Right lobe of liver (tissue), 6 donors: ENCODE results near the gene AKR1C2. TPM values are rescaled to one million over a fixed set of nuclear protein-coding genes. Genes with fewer than 3 reads are reported as not detected.
A peak's percentile ranks its signal among the peaks of the same experiment; 100 is the strongest.

Experiments used
- ATAC-seq, 4 donors: fragments of 200-7000 bp; cut with Tn5 transposase; one replicate each; pipeline ENCODE4 v1.9.1; 2020; ENCODE audit warnings: mild to moderate bottlenecking in 4 of 4, moderate library complexity in 4 of 4
- DNase-seq, 3 donors: peaks; one replicate each; pipeline ENCODE4 v3.0.0-alpha.2; 2020
- H3K27ac ChIP-seq, 3 donors: fragments of 200-600 bp; one replicate each; pipeline ENCODE4 v1.8.0; 2022
- H3K27me3 ChIP-seq, 2 donors: fragments of 200-600 bp; one replicate each; pipeline ENCODE4 v1.8.0; 2022
- H3K36me3 ChIP-seq, 4 donors: fragments of 200-600 bp; sonication (generic) in 1 of 4; one replicate each; pipeline versions ENCODE4 v1.5.1 to v1.8.0; 2017 to 2022; ENCODE audit warnings: control low read depth in 1 of 4
- H3K4me1 ChIP-seq, 4 donors: fragments of 200-600 bp; sonication (generic) in 1 of 4; one replicate each; pipeline versions ENCODE4 v1.5.1 to v1.8.0; 2017 to 2022; ENCODE audit warnings: control low read depth in 1 of 4
- H3K4me3 ChIP-seq, 3 donors: fragments of 200-600 bp; one replicate each; pipeline ENCODE4 v1.8.0; 2022
- H3K9me3 ChIP-seq, 4 donors: fragments of 200-600 bp; sonication (generic) in 1 of 4; one replicate each; pipeline versions ENCODE4 v1.5.1 to v1.8.0; 2017 to 2022; ENCODE audit warnings: control low read depth in 1 of 4
- POLR2A ChIP-seq: fragments of 450-650 bp; IDR thresholded peaks from one replicate; pipeline ENCODE4 v1.6.1; 2017; ENCODE audit warnings: antibody characterized with exemption, mild to moderate bottlenecking
- WGBS: methylation state at CpG from one replicate; pipeline ENCODE4 v1.1.6; 2018; ENCODE audit warnings: low coverage, low lambda C conversion rate; ENCODE audit not compliant: insufficient coverage; ENCODE audit errors: missing lambda C conversion rate; 5-methylcytosine and 5-hydroxymethylcytosine counted together
- intact Hi-C, 2 donors: fragments of 100-400 bp; cut with DNase I; formaldehyde crosslinking; loops; one replicate each; pipeline versions ENCODE4 v1.11.2 to v1.14.1; 2022
- total RNA-seq, 6 experiments: library from RNA; depleted of rRNA in 2 of 6; stranded (reverse); fragments of >200 nt in 2 of 6; fragmentation: NEBNext Ultra II Directional in 3 of 6; extraction: Animal tissue kit (Norgen Biotek cat#: 25700) in 3 of 6; gene quantifications; one replicate each; pipeline versions ENCODE4 v1.1.0 to v1.2.4, GENCODE V29; 2016 to 2023
- TF ChIP-seq, protein P1 (sequence below), 4 donors: fragments of 200-600 bp in 3 of 4; fragments of 450-650 bp in 1 of 4; IDR thresholded peaks; one replicate each; pipeline versions ENCODE4 v1.5.1 to v1.8.0; 2016 to 2022; ENCODE audit warnings: antibody characterized with exemption in 4 of 4, mild to moderate bottlenecking in 2 of 4
- donor health status: DM: no; HTN: yes; CAD: no.
- donor health status: DM: no; HTN: no; CAD: no.
- donor health status: DM: no; HTN: no; CAD: no.
- donor health status: DM: no; HTN: yes; CAD: no.
- donor health status: DM: no; HTN: yes; CAD: no.

The AKR1C2 gene
- total RNA-seq, 6 experiments from 2014 or later: 203 to 2,018 (median 421) TPM

DNA sequence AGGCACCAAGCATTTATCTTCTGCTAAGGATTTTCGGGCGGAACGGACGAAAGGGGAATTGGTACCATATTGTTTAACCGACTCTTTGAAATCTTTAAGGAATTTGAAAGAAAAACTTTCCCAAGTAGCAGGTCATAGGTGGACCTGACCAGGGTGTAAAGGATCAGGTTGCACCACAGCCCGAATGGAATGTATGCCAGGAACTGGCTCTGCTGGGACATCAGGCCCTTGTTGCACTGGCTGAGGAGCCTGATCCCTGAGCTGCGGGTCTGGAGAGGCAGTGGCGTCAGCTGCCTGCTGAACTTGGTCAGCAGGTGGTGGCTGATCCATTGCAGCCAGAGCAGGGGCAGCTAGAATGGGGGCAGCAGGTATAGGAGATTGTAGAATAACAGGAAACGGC lies 41.4 kb upstream of the AKR1C2 start:
- peak; percentile 58 to 81 (median 75) for ATAC-seq

DNA sequence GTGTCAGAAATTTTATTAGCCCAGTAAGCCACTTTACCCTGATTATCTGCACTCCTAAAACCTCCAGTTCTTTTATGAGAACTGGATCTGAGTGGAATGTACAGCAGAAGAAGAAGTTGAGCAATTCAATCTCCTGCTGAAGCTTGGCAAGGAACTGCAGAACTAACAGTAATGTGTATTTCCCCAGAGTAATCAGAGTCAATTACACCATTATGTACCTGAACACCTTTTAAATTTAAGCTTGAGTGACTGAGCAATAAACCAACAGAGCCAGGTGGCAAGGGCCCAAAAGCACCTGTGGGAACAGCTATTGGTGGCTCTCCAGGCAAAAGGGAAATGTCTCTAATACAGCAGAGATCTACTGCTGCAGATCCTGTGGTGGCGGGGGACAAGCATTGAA lies 40.1 kb upstream of the AKR1C2 start:
- no peaks in the 10 kb centered on the region for H3K9me3 ChIP-seq
- TF ChIP-seq, protein P1, sequence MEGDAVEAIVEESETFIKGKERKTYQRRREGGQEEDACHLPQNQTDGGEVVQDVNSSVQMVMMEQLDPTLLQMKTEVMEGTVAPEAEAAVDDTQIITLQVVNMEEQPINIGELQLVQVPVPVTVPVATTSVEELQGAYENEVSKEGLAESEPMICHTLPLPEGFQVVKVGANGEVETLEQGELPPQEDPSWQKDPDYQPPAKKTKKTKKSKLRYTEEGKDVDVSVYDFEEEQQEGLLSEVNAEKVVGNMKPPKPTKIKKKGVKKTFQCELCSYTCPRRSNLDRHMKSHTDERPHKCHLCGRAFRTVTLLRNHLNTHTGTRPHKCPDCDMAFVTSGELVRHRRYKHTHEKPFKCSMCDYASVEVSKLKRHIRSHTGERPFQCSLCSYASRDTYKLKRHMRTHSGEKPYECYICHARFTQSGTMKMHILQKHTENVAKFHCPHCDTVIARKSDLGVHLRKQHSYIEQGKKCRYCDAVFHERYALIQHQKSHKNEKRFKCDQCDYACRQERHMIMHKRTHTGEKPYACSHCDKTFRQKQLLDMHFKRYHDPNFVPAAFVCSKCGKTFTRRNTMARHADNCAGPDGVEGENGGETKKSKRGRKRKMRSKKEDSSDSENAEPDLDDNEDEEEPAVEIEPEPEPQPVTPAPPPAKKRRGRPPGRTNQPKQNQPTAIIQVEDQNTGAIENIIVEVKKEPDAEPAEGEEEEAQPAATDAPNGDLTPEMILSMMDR (IDR thresholded peaks at IDR 0.05): no peak
- no peak for TF ChIP-seq POLR2A
- intact Hi-C loops: no loop called here
- no peak overlapping the region for H3K4me3 ChIP-seq
- H3K36me3 ChIP-seq: no peaks in the 10 kb centered on the region
- peaks cover 0 to 78% (median 29%) of the 10 kb centered on the region in 4 donors for H3K4me1 ChIP-seq
- WGBS: 50% methylated on average over 1 of the region's 1 CpG
- H3K27me3 ChIP-seq: no peaks in the 10 kb centered on the region
- ATAC-seq: peak; percentile 61 to 79 (median 72)
- H3K27ac ChIP-seq: peak overlapping the region in 2 of 3 donors; percentile 43 to 64
- peak; percentile 87 to 94 (median 87) for DNase-seq

More for the DNA sequence above, 41.4 kb upstream of the AKR1C2 start:
- H3K36me3 ChIP-seq: no peaks in the 10 kb centered on the region
- H3K27me3 ChIP-seq: no peaks in the 10 kb centered on the region
- 78% methylated on average over 8 of the region's 9 CpGs for WGBS
- no peaks in the 10 kb centered on the region for H3K9me3 ChIP-seq
- H3K27ac ChIP-seq: peak overlapping the region in 1 of 3 donors; percentile 64
- intact Hi-C loops: no loop called here
- H3K4me3 ChIP-seq: no peak overlapping the region
- H3K4me1 ChIP-seq: peaks cover 0 to 82% (median 29%) of the 10 kb centered on the region in 4 donors
- peak; percentile 70 to 87 (median 85) for DNase-seq
- TF ChIP-seq POLR2A: no peak
- TF ChIP-seq, protein P1 (IDR thresholded peaks at IDR 0.05): no peak

- intact Hi-C loops: no loop called here
- Histone ChIP-seq H3K9me3 (no peaks in the 10 kb centered on the region), H3K4me1 (peaks cover 0 to 75% (median 27%) of the 10 kb centered on the region in 4 donors), H3K4me3 (no peak overlapping the region), H3K27me3 (no peaks in the 10 kb centered on the region), H3K27ac (peak overlapping the region in 2 of 3 donors; percentile 48 to 64), H3K36me3 (no peaks in the 10 kb centered on the region)
- DNase-seq (no peak), ATAC-seq (no peak)
- WGBS: 61% methylated on average over 3 of the region's 4 CpGs
- TF ChIP-seq POLR2A: no peak
- TF ChIP-seq, protein P1 (IDR thresholded peaks at IDR 0.05): no peak
Measured at GRCh38 chr10:5042922-5043321, 39.3 kb upstream of the AKR1C2 start.

GRCh38 chr10:5041471-5042023 lies 37.9 kb upstream of the AKR1C2 start:
- Histone ChIP-seq H3K4me1 (peaks cover 0 to 66% (median 22%) of the 10 kb centered on the region in 4 donors), H3K36me3 (no peaks in the 10 kb centered on the region), H3K27ac (peak overlapping the region; percentile 0 to 64 (median 48)), H3K27me3 (no peaks in the 10 kb centered on the region), H3K4me3 (peak overlapping the region; percentile 9 to 29 (median 15)), H3K9me3 (no peaks in the 10 kb centered on the region)
- ATAC-seq (peak in 3 of 4 donors; percentile 17 to 67 (median 38)), DNase-seq (no peak)
- intact Hi-C loops: no loop called here
- no peak for TF ChIP-seq POLR2A
- TF ChIP-seq, protein P1 (IDR thresholded peaks at IDR 0.05): no peak
- 22% methylated on average over 9 of the region's 9 CpGs for WGBS
